Tibial artery (tissue), 4 donors: Measurements from ENCODE around the gene TRMT11.

Experiments
- DNase-seq, 2 donors: peaks; one replicate each; pipeline ENCODE4 v3.0.0-alpha.2; 2019
- H3K27ac ChIP-seq, 2 donors: fragments of 200-600 bp; sonication (generic) in 1 of 2; 1 replicate in 1 of 2; 2 replicates in 1 of 2; pipeline ENCODE4 v1.5.1; 2018 to 2019; ENCODE audit warnings: mild to moderate bottlenecking in 1 of 2
- H3K27me3 ChIP-seq, 2 donors: fragments of 200-600 bp; sonication (generic) in 1 of 2; one replicate each; pipeline versions ENCODE4 v1.5.1 to v1.6.0; 2016 to 2019
- H3K36me3 ChIP-seq, 3 donors: fragments of 200-600 bp; sonication (generic) in 2 of 3; one replicate each; pipeline ENCODE4 v1.5.1; 2016 to 2019; ENCODE audit warnings: mild to moderate bottlenecking in 2 of 3
- H3K4me1 ChIP-seq, 4 donors: fragments of 200-600 bp; sonication (generic) in 2 of 4; 1 replicate in 3 of 4; 2 replicates in 1 of 4; pipeline ENCODE4 v1.5.1; 2016 to 2019
- H3K4me3 ChIP-seq, 2 donors: fragments of 200-600 bp; sonication (generic) in 1 of 2; 1 replicate in 1 of 2; 2 replicates in 1 of 2; pipeline ENCODE4 v1.5.1; 2018 to 2019; ENCODE audit warnings: mild to moderate bottlenecking in 2 of 2
- H3K9me3 ChIP-seq, 3 donors: fragments of 200-600 bp; sonication (generic) in 1 of 3; one replicate each; pipeline ENCODE4 v1.5.1; 2016 to 2019
- CTCF ChIP-seq, 2 experiments: fragments of 200-600 bp in 1 of 2; fragments of 450-650 bp in 1 of 2; IDR thresholded peaks; one replicate each; pipeline ENCODE4 v1.5.1; 2017 to 2019; ENCODE audit warnings: antibody characterized with exemption in 2 of 2, mild to moderate bottlenecking in 1 of 2, moderate library complexity in 1 of 2
- intact Hi-C: fragments of 100-400 bp; cut with DNase I; formaldehyde crosslinking; loops from one replicate; pipeline ENCODE4 v1.15.0; 2023; ENCODE audit warnings: low total_unique reads

The TRMT11 gene

GRCh38 chr6:125957845-125958244 lies 28.5 kb upstream of the TRMT11 start:
- Histone ChIP-seq H3K27me3 (no peaks in the 10 kb centered on the region), H3K27ac (peak overlapping the region; percentile 91 to 96), H3K36me3 (no peaks in the 10 kb centered on the region), H3K9me3 (no peaks in the 10 kb centered on the region), H3K4me3 (peak overlapping the region; percentile 83 to 94), H3K4me1 (peaks cover 0 to 31% (median 18%) of the 10 kb centered on the region in 4 donors)
- intact Hi-C loops = loop anchor here (5.0 kb wide), 1 partner anchor 166 kb away; the partner anchor contains the start of gene NCOA7
- peak in 1 of 2 donors; percentile 38 for DNase-seq
- TF ChIP-seq CTCF (IDR thresholded peaks at IDR 0.05) = no peak

DNA sequence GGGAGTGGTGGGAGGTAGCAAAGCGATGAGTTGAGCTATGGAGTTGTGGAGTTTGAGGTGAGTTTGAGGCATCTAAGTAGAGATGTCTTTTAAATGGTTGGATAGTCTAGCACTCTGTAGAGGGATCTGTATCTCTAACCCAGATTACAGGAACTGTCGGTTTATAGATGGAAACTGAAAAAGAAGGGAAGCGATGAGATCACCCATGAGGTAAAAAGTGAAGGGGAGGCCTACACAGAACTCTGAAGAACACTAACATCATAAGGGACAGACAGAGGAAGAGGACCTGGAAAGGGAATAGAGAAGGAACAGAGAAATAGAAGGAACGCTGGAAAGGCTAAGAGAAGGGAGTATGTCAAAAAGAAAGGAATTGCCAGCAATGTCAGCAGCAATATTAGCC lies 27.3 kb upstream of the TRMT11 start:
- Histone ChIP-seq H3K27ac (peak overlapping the region; percentile 91 to 96), H3K27me3 (no peaks in the 10 kb centered on the region), H3K4me3 (no peak overlapping the region), H3K9me3 (no peaks in the 10 kb centered on the region), H3K4me1 (peaks cover 0 to 43% (median 26%) of the 10 kb centered on the region in 4 donors), H3K36me3 (no peaks in the 10 kb centered on the region)
- DNase-seq = no peak
- no peak for TF ChIP-seq CTCF (IDR thresholded peaks at IDR 0.05)
- intact Hi-C loops = loop anchor here (5.0 kb wide), 1 partner anchor 167 kb away; the partner anchor contains the start of gene NCOA7

GRCh38 chr6:125961117-125961516 lies 25.2 kb upstream of the TRMT11 start:
- no peak for TF ChIP-seq CTCF (IDR thresholded peaks at IDR 0.05)
- no peak for DNase-seq
- Histone ChIP-seq H3K9me3 (no peaks in the 10 kb centered on the region), H3K36me3 (no peaks in the 10 kb centered on the region), H3K4me1 (peaks cover 0 to 39% (median 26%) of the 10 kb centered on the region in 4 donors), H3K27ac (no peak overlapping the region), H3K27me3 (no peaks in the 10 kb centered on the region), H3K4me3 (no peak overlapping the region)
- intact Hi-C loops = no loop called here

DNA sequence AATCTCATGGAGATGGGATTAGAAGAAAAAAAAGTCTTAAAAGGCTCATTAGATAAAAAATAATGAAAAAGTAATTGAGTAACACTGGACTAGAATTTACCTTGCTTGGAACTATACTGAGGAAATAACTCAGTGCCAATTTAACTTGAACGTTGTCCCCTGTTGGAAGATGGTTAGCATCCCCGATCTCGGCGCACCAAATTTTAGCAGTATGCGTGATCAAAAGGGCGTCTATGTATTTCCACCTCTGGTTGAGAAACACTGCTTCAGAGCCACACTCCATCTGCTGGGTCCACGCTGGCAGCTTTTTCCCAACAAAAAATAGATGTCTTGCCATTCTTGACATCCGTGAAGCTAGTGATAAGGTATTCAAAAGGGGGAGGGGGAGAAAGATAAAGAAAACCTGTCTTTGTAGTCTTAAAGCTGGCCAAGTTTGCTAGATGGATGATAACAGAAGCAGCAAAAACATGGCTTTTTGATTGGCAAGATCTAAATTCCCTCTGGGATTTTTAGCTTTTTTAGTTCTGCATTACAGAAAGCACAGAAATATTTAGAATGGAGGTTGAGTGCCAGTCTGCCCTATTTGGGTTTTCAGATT lies 23.3 kb upstream of the TRMT11 start:
- Histone ChIP-seq H3K9me3 (no peaks in the 10 kb centered on the region), H3K4me3 (no peak overlapping the region), H3K27me3 (no peaks in the 10 kb centered on the region), H3K36me3 (no peaks in the 10 kb centered on the region), H3K4me1 (peaks cover 0 to 32% (median 21%) of the 10 kb centered on the region in 4 donors), H3K27ac (peak overlapping the region in 1 of 2 donors; percentile 2)
- DNase-seq = no peak
- intact Hi-C loops = no loop called here
- TF ChIP-seq CTCF (IDR thresholded peaks at IDR 0.05) = no peak

DNA sequence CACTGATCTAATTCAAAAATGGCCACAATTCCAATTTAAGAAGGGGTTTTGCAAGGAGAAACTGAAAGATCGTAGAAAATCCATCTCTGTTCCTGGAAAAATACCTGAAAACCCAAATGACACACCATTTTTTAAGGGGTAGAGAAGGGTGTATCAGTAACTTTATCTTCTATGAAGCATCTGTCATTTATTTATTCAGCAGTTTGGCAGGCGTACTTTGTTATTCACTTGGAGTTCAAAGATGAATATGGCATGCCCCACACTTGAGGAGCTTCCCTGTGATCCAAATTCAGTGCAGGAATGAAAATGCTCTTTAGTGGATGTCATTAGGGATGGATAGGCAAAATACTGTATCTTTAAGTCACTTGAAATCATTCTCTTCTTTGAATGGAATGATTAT lies 22.5 kb upstream of the TRMT11 start:
- H3K27me3 ChIP-seq = no peaks in the 10 kb centered on the region
- no peak overlapping the region for H3K4me3 ChIP-seq
- intact Hi-C loops = no loop called here
- H3K9me3 ChIP-seq = no peaks in the 10 kb centered on the region
- no peak overlapping the region for H3K27ac ChIP-seq
- TF ChIP-seq CTCF (IDR thresholded peaks at IDR 0.05) = no peak
- H3K36me3 ChIP-seq = no peaks in the 10 kb centered on the region
- no peak for DNase-seq
- peaks cover 0 to 24% (median 13%) of the 10 kb centered on the region in 4 donors for H3K4me1 ChIP-seq
